ENCODE data around the gene DCX. TPM values are rescaled to one million over a fixed set of nuclear protein-coding genes. Genes with fewer than 3 reads are reported as not detected.

The DCX gene
- polyA plus RNA-seq, 2 donors = under 0.01 to 0.01 TPM

DNA sequence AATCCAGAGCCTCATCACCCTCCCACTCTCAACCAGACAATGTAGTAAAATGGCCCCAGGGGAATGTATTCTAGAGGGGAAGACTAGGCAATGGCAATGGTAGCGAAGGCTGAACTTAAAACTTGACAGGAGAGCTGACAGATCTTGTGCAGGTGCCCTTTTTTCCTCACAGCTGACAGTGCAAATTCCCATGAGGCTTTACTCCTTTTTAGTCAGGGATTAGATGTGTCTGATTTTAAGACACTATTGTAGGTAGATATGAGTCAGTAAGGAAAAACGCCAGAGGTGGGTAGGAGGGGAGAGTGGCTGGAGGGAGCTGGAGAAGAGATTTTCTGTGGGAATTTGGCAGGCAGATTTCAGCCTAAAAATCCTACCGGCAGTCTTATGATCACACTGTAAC lies 152.4 kb downstream of the DCX start:
- H3K4me3 ChIP-seq (ENCODE audit: low read depth in 1 of 2, low read length in 2 of 2) = no peak overlapping the region
- H3K36me3 ChIP-seq (ENCODE audit: control insufficient read depth in 2 of 2, insufficient read depth in 2 of 2, low read length in 1 of 2) = no peaks in the 10 kb centered on the region
- no peaks in the 10 kb centered on the region for H3K9me3 ChIP-seq (ENCODE audit: control insufficient read depth in 2 of 2, insufficient read depth in 1 of 2, low read depth in 1 of 2, low read length in 1 of 2)
- H3K4me1 ChIP-seq (ENCODE audit: control insufficient read depth in 2 of 2, insufficient read depth in 2 of 2, low read length in 1 of 2) = no peaks in the 10 kb centered on the region
- H3K27me3 ChIP-seq (ENCODE audit: control insufficient read depth in 1 of 2, insufficient read depth in 2 of 2, low read length in 2 of 2) = peaks cover 0 to 15% of the 10 kb centered on the region in 2 donors
- WGBS, 2 donors = 36 to 54% methylated on average over 3 of the region's 3 CpGs
- no peak overlapping the region for H3K27ac ChIP-seq (ENCODE audit: low read depth in 2 of 2, low read length in 1 of 2)

DNA sequence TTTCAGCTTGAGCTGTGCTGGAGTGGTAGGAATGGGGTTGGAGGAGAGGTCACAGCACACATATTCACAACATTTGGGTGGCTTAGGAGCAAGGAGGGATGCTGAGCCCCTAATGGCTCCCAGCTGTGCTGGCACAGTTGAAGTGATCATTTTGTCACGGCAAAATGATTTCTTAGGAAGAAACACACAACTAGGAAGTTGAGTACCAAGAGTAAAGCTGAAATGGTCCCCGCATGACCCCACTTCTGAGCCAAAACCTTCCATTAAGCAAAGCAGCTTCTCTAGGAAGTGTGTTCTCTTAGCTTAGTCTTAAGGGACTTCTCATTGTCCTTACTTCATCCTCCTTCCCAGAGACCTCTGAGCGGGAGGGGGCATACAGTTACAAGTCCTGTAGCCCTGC lies 154.3 kb downstream of the DCX start:
- Histone ChIP-seq H3K4me3 (ENCODE audit: low read depth in 1 of 2, low read length in 2 of 2) (no peak overlapping the region), H3K9me3 (ENCODE audit: control insufficient read depth in 2 of 2, insufficient read depth in 1 of 2, low read depth in 1 of 2, low read length in 1 of 2) (no peaks in the 10 kb centered on the region), H3K36me3 (ENCODE audit: control insufficient read depth in 2 of 2, insufficient read depth in 2 of 2, low read length in 1 of 2) (no peaks in the 10 kb centered on the region), H3K4me1 (ENCODE audit: control insufficient read depth in 2 of 2, insufficient read depth in 2 of 2, low read length in 1 of 2) (no peaks in the 10 kb centered on the region), H3K27ac (ENCODE audit: low read depth in 2 of 2, low read length in 1 of 2) (no peak overlapping the region), H3K27me3 (ENCODE audit: control insufficient read depth in 1 of 2, insufficient read depth in 2 of 2, low read length in 2 of 2) (peaks cover 0 to 13% of the 10 kb centered on the region in 2 donors)
- 60 to 72% methylated on average over 3 of the region's 3 CpGs for WGBS, 2 donors

DNA sequence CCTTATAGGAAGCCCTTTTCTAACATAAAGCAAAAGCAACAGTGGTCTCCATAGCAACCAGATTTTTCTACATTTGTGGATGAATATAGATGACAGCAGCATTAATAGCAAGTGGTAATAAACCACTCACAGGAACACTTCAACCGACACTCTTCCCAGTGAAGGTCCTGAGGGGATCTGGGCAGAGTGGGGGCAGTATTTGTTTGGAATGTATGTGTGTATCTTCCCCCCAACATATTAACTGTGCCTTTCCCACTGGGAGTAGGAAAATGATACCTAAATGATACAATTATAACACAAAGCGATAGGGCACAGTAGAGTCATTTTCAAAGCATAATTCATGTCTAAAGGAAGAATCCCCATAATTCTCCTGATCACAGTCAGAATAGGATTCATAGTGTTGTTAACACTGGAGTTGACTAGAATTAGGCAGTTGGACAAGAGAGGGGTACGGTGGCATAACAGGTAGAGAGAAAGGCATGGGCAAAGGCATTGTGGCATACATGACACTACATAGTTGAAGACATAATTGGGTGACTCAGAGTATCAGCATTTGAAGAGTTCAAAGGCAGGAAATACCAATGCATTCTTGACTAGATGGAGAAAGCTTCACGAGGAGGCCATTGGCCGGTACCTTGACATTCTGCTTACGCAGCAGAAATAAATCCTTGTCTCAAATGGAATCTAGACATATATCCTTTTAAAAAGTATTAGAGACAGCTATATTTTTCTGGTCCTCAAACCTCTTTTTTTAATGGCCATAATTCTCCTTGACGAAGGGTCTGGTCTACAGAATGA lies 156.9 kb downstream of the DCX start:
- H3K27ac ChIP-seq (ENCODE audit: low read depth in 2 of 2, low read length in 1 of 2) = no peak overlapping the region
- H3K36me3 ChIP-seq (ENCODE audit: control insufficient read depth in 2 of 2, insufficient read depth in 2 of 2, low read length in 1 of 2) = no peaks in the 10 kb centered on the region
- peaks cover 0 to 13% of the 10 kb centered on the region in 2 donors for H3K27me3 ChIP-seq (ENCODE audit: control insufficient read depth in 1 of 2, insufficient read depth in 2 of 2, low read length in 2 of 2)
- no peaks in the 10 kb centered on the region for H3K4me1 ChIP-seq (ENCODE audit: control insufficient read depth in 2 of 2, insufficient read depth in 2 of 2, low read length in 1 of 2)
- no peaks in the 10 kb centered on the region for H3K9me3 ChIP-seq (ENCODE audit: control insufficient read depth in 2 of 2, insufficient read depth in 1 of 2, low read depth in 1 of 2, low read length in 1 of 2)
- WGBS, 2 donors = 84 to 90% methylated on average over 7 of the region's 7 CpGs
- H3K4me3 ChIP-seq (ENCODE audit: low read depth in 1 of 2, low read length in 2 of 2) = no peak overlapping the region

GRCh38 chrX:111244235-111244750 lies 167.7 kb downstream of the DCX start:
- Histone ChIP-seq H3K4me3 (ENCODE audit: low read depth in 1 of 2, low read length in 2 of 2) (no peak overlapping the region), H3K4me1 (ENCODE audit: control insufficient read depth in 2 of 2, insufficient read depth in 2 of 2, low read length in 1 of 2) (no peaks in the 10 kb centered on the region), H3K9me3 (ENCODE audit: control insufficient read depth in 2 of 2, insufficient read depth in 1 of 2, low read depth in 1 of 2, low read length in 1 of 2) (no peaks in the 10 kb centered on the region), H3K27ac (ENCODE audit: low read depth in 2 of 2, low read length in 1 of 2) (no peak overlapping the region), H3K36me3 (ENCODE audit: control insufficient read depth in 2 of 2, insufficient read depth in 2 of 2, low read length in 1 of 2) (no peaks in the 10 kb centered on the region), H3K27me3 (ENCODE audit: control insufficient read depth in 1 of 2, insufficient read depth in 2 of 2, low read length in 2 of 2) (peaks cover 0 to 7% of the 10 kb centered on the region in 2 donors)
- 33 to 54% methylated on average over 2 of the region's 2 CpGs for WGBS, 2 donors

Other genes with a start within 250 kb of the DCX start
- 1 to 10 TPM in 1 of 2 donors, under 1 TPM in 1; 0.72 to 1.3 TPM for gene CAPN6, start 141.7 kb downstream of the DCX start, polyA plus RNA-seq
- not detected for gene SERTM2, start 99.5 kb upstream of the DCX start, polyA plus RNA-seq

All from esophagus (tissue), 2 donors.